Panc1 (cell line): ENCODE results near the gene RAB10. TPM values are rescaled to one million over a fixed set of nuclear protein-coding genes. Genes with fewer than 3 reads are reported as not detected.

ENCODE experiments used
- ATAC-seq: fragments of 200-7000 bp; cut with Tn5 transposase; 2 replicates; pipeline ENCODE4 v1.9.1; 2020; ENCODE audit warnings: mild to moderate bottlenecking, moderate library complexity
- BruUV-seq: library from RNA; stranded (reverse); fragments of 400-500 nt; replicated peaks from 2 replicates; lab custom pipeline; 2021; lab: Mats Ljungman, UMichigan
- CTCF ChIA-PET: fragments of 300-600 bp; sonication (Branson Sonifier 250); formaldehyde crosslinking; loops from one replicate; lab custom pipeline; 2022; ENCODE audit warnings: antibody characterized with exemption; lab: Charles Lee
- POLR2A ChIA-PET: fragments of 300-600 bp; sonication (Branson Sonifier 250); formaldehyde crosslinking; loops from one replicate; lab custom pipeline; 2022; ENCODE audit warnings: antibody characterized with exemption; lab: Charles Lee
- DNase-seq: peaks from one replicate; pipeline ENCODE4 v3.0.0-alpha.2; 2010; ENCODE audit warnings: low read depth, low spot score
- H3K27ac ChIP-seq: 2 replicates; pipeline ENCODE4 v1.5.1; 2011; ENCODE audit warnings: mild to moderate bottlenecking, low read length, inconsistent platforms
- H3K27me3 ChIP-seq: fragments of 200-500 bp; sonication (Bioruptor generic); 2 replicates; pipeline ENCODE4 v1.6.0; 2014; ENCODE audit warnings: low read length, inconsistent platforms; ENCODE audit not compliant: control insufficient read depth, insufficient read depth
- H3K36me3 ChIP-seq: fragments of 200-500 bp; sonication (Bioruptor generic); 2 replicates; pipeline ENCODE4 v1.5.1; 2014; ENCODE audit warnings: inconsistent platforms, mild to moderate bottlenecking, low read length, moderate library complexity; ENCODE audit not compliant: control insufficient read depth, insufficient read depth
- H3K4me1 ChIP-seq: 2 replicates; pipeline ENCODE4 v1.5.1; 2011; ENCODE audit warnings: inconsistent platforms, mild to moderate bottlenecking, low read length, moderate library complexity; ENCODE audit not compliant: control insufficient read depth, insufficient read depth
- H3K4me3 ChIP-seq, 2 experiments: 2 replicates each; pipeline ENCODE4 v1.5.1; 2011 to 2012; ENCODE audit warnings: low read depth in 2 of 2, low read length in 2 of 2, mild to moderate bottlenecking in 2 of 2, inconsistent platforms in 1 of 2, moderate library complexity in 1 of 2
- H3K9me3 ChIP-seq: fragments of 200-500 bp; sonication (Bioruptor generic); 2 replicates; pipeline ENCODE4 v1.5.1; 2014; ENCODE audit warnings: low read depth, mild to moderate bottlenecking, inconsistent platforms, low read length, moderate library complexity; ENCODE audit not compliant: control insufficient read depth, insufficient read depth
- CTCF ChIP-seq: fragments of 450-650 bp; IDR thresholded peaks from 2 replicates; pipeline ENCODE4 v1.5.1; 2017; ENCODE audit warnings: mild to moderate bottlenecking
- POLR2AphosphoS5 ChIP-seq: IDR thresholded peaks from 2 replicates; pipeline ENCODE4 v1.6.1; 2012; ENCODE audit warnings: mild to moderate bottlenecking, low read depth, low read length, moderate library complexity
- REST ChIP-seq, 2 experiments: IDR thresholded peaks; 2 replicates each; pipeline ENCODE4 v1.6.1; 2011 to 2012; ENCODE audit warnings: low read depth in 2 of 2, control low read depth in 1 of 2, low read length in 1 of 2, mild to moderate bottlenecking in 1 of 2, moderate library complexity in 1 of 2; ENCODE audit not compliant: insufficient read depth in 1 of 2
- SIN3A ChIP-seq: IDR thresholded peaks from 2 replicates; pipeline ENCODE4 v1.6.1; 2012; ENCODE audit warnings: low read depth, mild to moderate bottlenecking, low read length, moderate library complexity, borderline replicate concordance; ENCODE audit not compliant: insufficient read depth
- TCF7L2 ChIP-seq: IDR thresholded peaks from 2 replicates; pipeline ENCODE4 v1.6.1; 2011; ENCODE audit warnings: mild to moderate bottlenecking, low read depth, low read length, inconsistent platforms
- in situ Hi-C: cut with HindIII; loops from 2 replicates; pipeline ENCODE4 v1.10.0; 2016; ENCODE audit warnings: low sequenced_read_pairs, low pct_unique_long_range_greater_than_20kb
- intact Hi-C: fragments of 100-400 bp; cut with micrococcal nuclease; formaldehyde crosslinking; loops from one replicate; pipeline ENCODE4 v1.10.0; 2022; ENCODE audit not compliant: unreplicated experiment
- total RNA-seq: library from RNA; stranded (reverse); gene quantifications from one replicate; pipeline ENCODE4 v1.2.1, GENCODE V29; 2021; ENCODE audit not compliant: unreplicated experiment

RAB10 gene
- total RNA-seq, 1 experiment from 2014 or later, result 208 TPM

GRCh38 chr2:26010943-26011342, 22.9 kb upstream of the RAB10 start:
- H3K27ac ChIP-seq, result peak overlapping the region; percentile 76
- BruUV-seq, result no TSS peak
- in situ Hi-C loops (no loop called here), intact Hi-C loops (no loop called here)
- TF ChIP-seq CTCF (no peak), SIN3A (no peak), REST (IDR thresholded peaks at IDR 0.05; ENCODE audit: insufficient read depth in 1 of 2, low read depth in 2 of 2, low read length in 1 of 2) (no peak), POLR2AphosphoS5 (no peak), TCF7L2 (no peak)
- H3K9me3 ChIP-seq, result peaks cover 4% of the 10 kb centered on the region; the same call in 1 of the 2 replicates
- ChIA-PET CTCF (interaction anchor here (0.6 to 0.9 kb wide), 2 partner anchors 13 to 19 kb away, joined by 3 to 4 read pairs; no protein-coding TSS in a partner anchor), POLR2A (interaction anchor here (0.6 kb wide), 1 partner anchor 27 kb away, joined by 3 read pairs; no protein-coding TSS in a partner anchor)
- H3K27me3 ChIP-seq, result no peaks in the 10 kb centered on the region
- no peak for ATAC-seq
- no peak overlapping the region for H3K4me3 ChIP-seq
- peaks cover 29% of the 10 kb centered on the region for H3K4me1 ChIP-seq
- DNase-seq, result no peak
- no peaks in the 10 kb centered on the region for H3K36me3 ChIP-seq

GRCh38 chr2:26011609-26011989, 22.3 kb upstream of the RAB10 start:
- Histone ChIP-seq H3K27me3 (no peaks in the 10 kb centered on the region), H3K9me3 (peaks cover 4% of the 10 kb centered on the region; the same call in 1 of the 2 replicates), H3K4me1 (peaks cover 34% of the 10 kb centered on the region), H3K27ac (peak overlapping the region; percentile 76), H3K4me3 (peak overlapping the region in 1 of 2 experiments; percentile 38; a peak in 2 of 4 replicates), H3K36me3 (no peaks in the 10 kb centered on the region)
- in situ Hi-C loops (no loop called here), intact Hi-C loops (no loop called here)
- BruUV-seq, result no TSS peak
- CTCF ChIA-PET, result interaction anchor here (0.6 to 0.9 kb wide), 2 partner anchors 14 to 20 kb away, joined by 3 to 4 read pairs; no protein-coding TSS in a partner anchor
- POLR2A ChIA-PET, result interaction anchor here (0.6 to 1.2 kb wide), 4 partner anchors 11 to 58 kb away, joined by 3 read pairs; no protein-coding TSS in a partner anchor
- DNase-seq, result no peak
- ATAC-seq, result no peak
- TF ChIP-seq REST (IDR thresholded peaks at IDR 0.05; ENCODE audit: insufficient read depth in 1 of 2, low read depth in 2 of 2, low read length in 1 of 2) (no peak), SIN3A (no peak), TCF7L2 (no peak), CTCF (no peak), POLR2AphosphoS5 (no peak)
